Gastroesophageal sphincter (tissue), 4 donors: Measurements from ENCODE around the gene C20orf202. TPM values are rescaled to one million over a fixed set of nuclear protein-coding genes. Genes with fewer than 3 reads are reported as not detected.

Source experiments
- ATAC-seq: fragments of 150-250 bp; one replicate; pipeline ENCODE4 v1.9.1; 2016; ENCODE audit warnings: mild to moderate bottlenecking, moderate library complexity
- H3K27ac ChIP-seq, 4 donors: fragments of 200-600 bp; sonication (generic) in 3 of 4; 1 replicate in 3 of 4; 2 replicates in 1 of 4; pipeline ENCODE4 v1.5.1; 2016 to 2019
- H3K27me3 ChIP-seq: fragments of 200-600 bp; sonication (generic); one replicate; pipeline ENCODE4 v1.5.1; 2019
- H3K36me3 ChIP-seq, 2 donors: fragments of 200-600 bp; sonication (generic); one replicate each; pipeline ENCODE4 v1.5.1; 2019; ENCODE audit warnings: control low read depth in 1 of 2
- H3K4me1 ChIP-seq, 3 donors: fragments of 200-600 bp; sonication (generic); 1 replicate in 2 of 3; 2 replicates in 1 of 3; pipeline ENCODE4 v1.5.1; 2016 to 2019; ENCODE audit warnings: control low read depth in 2 of 3
- H3K4me3 ChIP-seq, 2 donors: fragments of 200-600 bp; sonication (generic); one replicate each; pipeline ENCODE4 v1.5.1; 2019; ENCODE audit warnings: mild to moderate bottlenecking in 1 of 2, moderate library complexity in 1 of 2
- H3K9me3 ChIP-seq, 3 donors: fragments of 200-600 bp; sonication (generic); one replicate each; pipeline ENCODE4 v1.5.1; 2017 to 2019; ENCODE audit warnings: control low read depth in 2 of 3
- CTCF ChIP-seq, 4 experiments: fragments of 200-600 bp in 2 of 4; fragments of 450-650 bp in 2 of 4; sonication (generic) in 1 of 4; IDR thresholded peaks; one replicate each; pipeline ENCODE4 v1.5.1; 2017 to 2019; ENCODE audit warnings: antibody characterized with exemption in 4 of 4, mild to moderate bottlenecking in 2 of 4, moderate library complexity in 2 of 4
- EP300 ChIP-seq: sonication (generic); formaldehyde crosslinking; IDR thresholded peaks from one replicate; pipeline ENCODE4 v1.6.1; 2017; ENCODE audit warnings: antibody characterized with exemption, mild to moderate bottlenecking
- POLR2A ChIP-seq, 2 donors: fragments of 450-650 bp; IDR thresholded peaks; one replicate each; pipeline ENCODE4 v1.6.1; 2017; ENCODE audit warnings: antibody characterized with exemption in 2 of 2, mild to moderate bottlenecking in 2 of 2, moderate library complexity in 1 of 2
- POLR2AphosphoS5 ChIP-seq: sonication (generic); formaldehyde crosslinking; IDR thresholded peaks from one replicate; pipeline ENCODE4 v1.6.1; 2017; ENCODE audit warnings: antibody characterized with exemption
- WGBS, 2 donors: methylation state at CpG; one replicate each; pipeline ENCODE4 v1.1.5; 2018; ENCODE audit warnings: low coverage in 1 of 2; 5-methylcytosine and 5-hydroxymethylcytosine counted together
- total RNA-seq, 4 donors: library from RNA; depleted of rRNA; stranded (reverse); fragments of >200 nt; gene quantifications; one replicate each; pipeline ENCODE4 v1.1.0, GENCODE V29; 2016

Gene C20orf202
- total RNA-seq, 4 donors from 2014 or later = 0.27 to 1.3 (median 0.62) TPM; not detected in 1

- Histone ChIP-seq H3K36me3 (peaks cover 3 to 99% of the 10 kb centered on the region in 2 donors), H3K27ac (no peak overlapping the region), H3K9me3 (no peaks in the 10 kb centered on the region), H3K27me3 (no peaks in the 10 kb centered on the region), H3K4me1 (no peaks in the 10 kb centered on the region), H3K4me3 (no peak overlapping the region)
- TF ChIP-seq EP300 = no peak
- TF ChIP-seq POLR2A (IDR thresholded peaks at IDR 0.05) = no peak
- no peak for TF ChIP-seq CTCF (IDR thresholded peaks at IDR 0.05)
- no peak for TF ChIP-seq POLR2AphosphoS5
- ATAC-seq = no peak
- WGBS, 2 donors = 89% methylated on average over 4 of the region's 9 CpGs; no CpG with 5 or more reads in 1 of the 2 donors
These were observed 37.3 kb upstream of the C20orf202 start for GRCh38 chr20:1165941-1166340.

GRCh38 chr20:1166948-1167720, 36.1 kb upstream of the C20orf202 start:
- H3K9me3 ChIP-seq = no peaks in the 10 kb centered on the region
- peaks cover 3 to 99% of the 10 kb centered on the region in 2 donors for H3K36me3 ChIP-seq
- no peaks in the 10 kb centered on the region for H3K27me3 ChIP-seq
- TF ChIP-seq EP300 (no peak), CTCF (IDR thresholded peaks at IDR 0.05) (no peak), POLR2A (IDR thresholded peaks at IDR 0.05) (no peak), POLR2AphosphoS5 (no peak)
- WGBS, 2 donors = 85% methylated on average over 1 of the region's 1 CpG; no CpG with 5 or more reads in 1 of the 2 donors
- H3K4me1 ChIP-seq = no peaks in the 10 kb centered on the region
- ATAC-seq = no peak
- no peak overlapping the region for H3K4me3 ChIP-seq
- no peak overlapping the region for H3K27ac ChIP-seq

GRCh38 chr20:1169224-1169623, 34.0 kb upstream of the C20orf202 start:
- Histone ChIP-seq H3K36me3 (peaks cover 3 to 100% of the 10 kb centered on the region in 2 donors), H3K27me3 (no peaks in the 10 kb centered on the region), H3K4me1 (no peaks in the 10 kb centered on the region), H3K27ac (no peak overlapping the region), H3K9me3 (no peaks in the 10 kb centered on the region), H3K4me3 (no peak overlapping the region)
- no peak for ATAC-seq
- 93 to 100% methylated on average over 1 to 4 of the region's 5 CpGs for WGBS, 2 donors
- TF ChIP-seq POLR2A (IDR thresholded peaks at IDR 0.05) = no peak
- TF ChIP-seq EP300 = no peak
- TF ChIP-seq POLR2AphosphoS5 = no peak
- no peak for TF ChIP-seq CTCF (IDR thresholded peaks at IDR 0.05)

- peaks cover 3 to 100% of the 10 kb centered on the region in 2 donors for H3K36me3 ChIP-seq
- H3K27me3 ChIP-seq = no peaks in the 10 kb centered on the region
- H3K4me1 ChIP-seq = no peaks in the 10 kb centered on the region
- TF ChIP-seq CTCF (IDR thresholded peaks at IDR 0.05) (no peak), POLR2A (IDR thresholded peaks at IDR 0.05) (no peak), POLR2AphosphoS5 (no peak), EP300 (no peak)
- no peak for ATAC-seq
- H3K9me3 ChIP-seq = no peaks in the 10 kb centered on the region
- no CpG with 5 or more reads among the region's 4 CpGs for WGBS, 2 donors
- H3K27ac ChIP-seq = no peak overlapping the region
- no peak overlapping the region for H3K4me3 ChIP-seq
These were observed 31.7 kb upstream of the C20orf202 start for GRCh38 chr20:1171461-1172093.

GRCh38 chr20:1173698-1174097, 29.6 kb upstream of the C20orf202 start:
- WGBS, 2 donors = 83 to 100% methylated on average over 1 of the region's 4 CpGs
- no peak overlapping the region for H3K27ac ChIP-seq
- no peaks in the 10 kb centered on the region for H3K9me3 ChIP-seq
- TF ChIP-seq CTCF (IDR thresholded peaks at IDR 0.05) (no peak), POLR2AphosphoS5 (no peak), POLR2A (IDR thresholded peaks at IDR 0.05) (no peak), EP300 (no peak)
- no peaks in the 10 kb centered on the region for H3K4me1 ChIP-seq
- ATAC-seq = no peak
- peaks cover 3 to 99% of the 10 kb centered on the region in 2 donors for H3K36me3 ChIP-seq
- H3K4me3 ChIP-seq = no peak overlapping the region
- no peaks in the 10 kb centered on the region for H3K27me3 ChIP-seq
